ENCODE data around the gene PUSL1. TPM values are rescaled to one million over a fixed set of nuclear protein-coding genes. Genes with fewer than 3 reads are reported as not detected.

Gene PUSL1
- total RNA-seq, 1 experiment from 2014 or later: 38.0 TPM

DNA sequence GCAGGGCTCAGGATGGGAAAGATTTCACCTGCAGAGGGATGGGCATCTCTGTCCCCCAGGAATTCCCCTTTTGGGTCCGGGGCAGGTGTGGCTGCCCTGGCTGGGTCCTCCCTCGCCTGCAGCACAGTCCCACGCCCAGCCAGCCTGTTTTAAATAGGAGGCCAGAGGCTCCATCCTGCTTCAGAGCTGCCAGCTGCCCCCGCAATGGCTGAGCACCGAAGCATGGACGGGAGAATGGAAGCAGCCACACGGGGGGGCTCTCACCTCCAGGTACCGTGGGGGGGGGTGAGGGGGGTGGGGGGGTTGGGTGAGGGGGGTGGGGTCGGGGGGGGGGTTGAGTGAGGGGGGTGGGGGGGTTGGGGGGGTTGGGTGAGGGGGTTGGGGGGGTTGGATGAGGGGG, 24.6 kb upstream of the PUSL1 start:
- Mint-ChIP-seq H3K9me3 (peaks cover 0 to 3% of the 10 kb centered on the region in 2 experiments; a peak in 2 of 5 replicates), H3K4me3 (no peak overlapping the region), H3K27ac (no peak overlapping the region), H3K36me3 (ENCODE audit: insufficient read depth in 1 of 3, low read depth in 3 of 3) (no peaks in the 10 kb centered on the region), H3K27me3 (ENCODE audit: low read depth) (peaks cover 5% of the 10 kb centered on the region), H3K4me1 (0 out of 4 replicates have a peak, but pooled peaks cover 0 to 5% of the 10 kb centered on the region in 2 experiments)
- H3K14ac ChIP-seq (ENCODE audit: insufficient read depth, low read length): no peak overlapping the region
- no peak overlapping the region for H4K91ac ChIP-seq (ENCODE audit: insufficient read length, low read depth, low read length)
- H3K56ac ChIP-seq (ENCODE audit: insufficient read length, low read depth, low read length): no peak overlapping the region
- no peaks in the 10 kb centered on the region for H3K4me1 ChIP-seq (ENCODE audit: insufficient read depth, low read length)
- no peak overlapping the region for H3K23ac ChIP-seq (ENCODE audit: insufficient read length, low read depth, low read length)
- no peaks in the 10 kb centered on the region for H3K79me1 ChIP-seq (ENCODE audit: insufficient read depth, low read depth, low read length, poor library complexity, severe bottlenecking)
- no peak overlapping the region for H3K18ac ChIP-seq (ENCODE audit: insufficient read length, low read depth, low read length)
- no peaks in the 10 kb centered on the region for H3K9me3 ChIP-seq (ENCODE audit: control insufficient read depth, low read depth, low read length)
- H3K27ac ChIP-seq (ENCODE audit: insufficient read length, low read depth, low read length): no peak overlapping the region
- peak; percentile 60 for DNase-seq
- H2AK5ac ChIP-seq (ENCODE audit: insufficient read length, low read length): no peak overlapping the region
- no peak overlapping the region for H2BK15ac ChIP-seq (ENCODE audit: low read depth, low read length)
- H2BK20ac ChIP-seq (ENCODE audit: low read depth, low read length, poor library complexity, severe bottlenecking): no peak overlapping the region
- H3K23me2 ChIP-seq (ENCODE audit: insufficient read length, low read depth, low read length, poor library complexity, severe bottlenecking): no peaks in the 10 kb centered on the region
- H3T11ph ChIP-seq (ENCODE audit: low read length): no peak overlapping the region
- H4K8ac ChIP-seq (replicated peaks; ENCODE audit: insufficient read length, low read depth, low read length): no peak overlapping the region
- H3K4ac ChIP-seq (ENCODE audit: low read depth, low read length): no peak overlapping the region
- no peaks in the 10 kb centered on the region for H3K79me2 ChIP-seq (ENCODE audit: insufficient read depth, low read length)
- H2BK120ac ChIP-seq (ENCODE audit: low read depth, low read length, poor library complexity, severe bottlenecking): no peak overlapping the region
- H3K4me2 ChIP-seq (ENCODE audit: insufficient read depth, insufficient read length, low read length): no peak overlapping the region
- H4K5ac ChIP-seq (ENCODE audit: insufficient read length, low read depth, low read length): no peak overlapping the region
- no peak for TF ChIP-seq CTCF (conservative IDR thresholded peaks at IDR 0.05)
- no peaks in the 10 kb centered on the region for H4K20me1 ChIP-seq (ENCODE audit: control insufficient read depth, insufficient read depth, insufficient read length)
- no peak overlapping the region for H2AFZ ChIP-seq (ENCODE audit: low read length)
- no CpG with 5 or more reads among the region's 9 CpGs for WGBS (ENCODE audit: extremely low coverage, insufficient read length, low lambda C conversion rate)
- H3K27me3 ChIP-seq (ENCODE audit: insufficient read depth, low read length): no peaks in the 10 kb centered on the region
- no peak overlapping the region for H2BK12ac ChIP-seq (ENCODE audit: insufficient read length, low read depth, low read length)
- H2BK5ac ChIP-seq (ENCODE audit: insufficient read length, low read length): no peak overlapping the region
- no peak overlapping the region for H3K9ac ChIP-seq (ENCODE audit: extremely low read depth, insufficient read length, low read length)

Data from H9 (cell line).